Trophoblast cell (in vitro differentiated cells and primary cell): ENCODE data around the gene NUB1.

ENCODE experiments used
- DNase-seq, 2 donors: peaks; one replicate each; pipeline ENCODE4 v3.0.0-alpha.2; 2016
- H2AFZ ChIP-seq: 2 replicates; pipeline ENCODE4 v1.6.1; 2013; ENCODE audit warnings: low read length, moderate library complexity, mild to moderate bottlenecking; ENCODE audit not compliant: insufficient read depth, poor library complexity
- H2AK5ac ChIP-seq: 2 replicates; pipeline ENCODE4 v1.6.1; 2013; ENCODE audit warnings: mild to moderate bottlenecking, low read length
- H2BK120ac ChIP-seq: 2 replicates; pipeline ENCODE4 v1.6.1; 2013; ENCODE audit warnings: low read length, mild to moderate bottlenecking, moderate library complexity; ENCODE audit not compliant: insufficient read depth, poor library complexity
- H2BK12ac ChIP-seq: 2 replicates; pipeline ENCODE4 v1.6.1; 2013; ENCODE audit warnings: mild to moderate bottlenecking, low read length, moderate library complexity
- H2BK5ac ChIP-seq: 2 replicates; pipeline ENCODE4 v1.6.1; 2013; ENCODE audit warnings: low read length, low read depth, moderate library complexity, mild to moderate bottlenecking; ENCODE audit not compliant: poor library complexity
- H3K14ac ChIP-seq: 2 replicates; pipeline ENCODE4 v1.6.1; 2013; ENCODE audit warnings: mild to moderate bottlenecking, low read length
- H3K18ac ChIP-seq: 2 replicates; pipeline ENCODE4 v1.6.1; 2013; ENCODE audit warnings: mild to moderate bottlenecking, low read length
- H3K23ac ChIP-seq: 2 replicates; pipeline ENCODE4 v1.6.1; 2013; ENCODE audit warnings: low read length
- H3K27ac ChIP-seq: 2 replicates; pipeline ENCODE4 v1.5.1; 2013; ENCODE audit warnings: low read depth, mild to moderate bottlenecking, inconsistent platforms, low read length, moderate library complexity
- H3K27me3 ChIP-seq: 2 replicates; pipeline ENCODE4 v1.6.1; 2013; ENCODE audit warnings: inconsistent platforms, mild to moderate bottlenecking, low read length, moderate library complexity; ENCODE audit not compliant: insufficient read depth
- H3K36me3 ChIP-seq, 2 experiments: 1 replicate in 1 of 2; 2 replicates in 1 of 2; pipeline ENCODE4 v1.6.1; 2013; ENCODE audit warnings: low read length in 2 of 2, mild to moderate bottlenecking in 2 of 2, moderate library complexity in 1 of 2; ENCODE audit not compliant: insufficient read depth in 2 of 2, control insufficient read depth in 1 of 2
- H3K4ac ChIP-seq: 2 replicates; pipeline ENCODE4 v1.6.1; 2013; ENCODE audit warnings: low read depth, mild to moderate bottlenecking, low read length, moderate library complexity
- H3K4me1 ChIP-seq, 2 experiments: 1 replicate in 1 of 2; 2 replicates in 1 of 2; pipeline ENCODE4 v1.6.1; 2013; ENCODE audit warnings: low read length in 2 of 2, mild to moderate bottlenecking in 2 of 2, moderate library complexity in 1 of 2; ENCODE audit not compliant: insufficient read depth in 2 of 2, control insufficient read depth in 1 of 2
- H3K4me2 ChIP-seq: 2 replicates; pipeline ENCODE4 v1.6.1; 2013; ENCODE audit warnings: inconsistent platforms, mild to moderate bottlenecking, low read length, moderate library complexity
- H3K4me3 ChIP-seq: 2 replicates; pipeline ENCODE4 v1.5.1; 2013; ENCODE audit warnings: mild to moderate bottlenecking, low read depth, low read length, inconsistent platforms
- H3K79me1 ChIP-seq: one replicate; pipeline ENCODE4 v1.6.1; 2013; ENCODE audit warnings: low read length
- H3K79me2 ChIP-seq: 2 replicates; pipeline ENCODE4 v1.6.1; 2013; ENCODE audit warnings: low read length, mild to moderate bottlenecking; ENCODE audit not compliant: control insufficient read depth, insufficient read depth, poor library complexity
- H3K9ac ChIP-seq: 2 replicates; pipeline ENCODE4 v1.6.1; 2013; ENCODE audit warnings: mild to moderate bottlenecking, low read length
- H3K9me3 ChIP-seq: 2 replicates; pipeline ENCODE4 v1.6.1; 2013; ENCODE audit warnings: low read depth, mild to moderate bottlenecking, control low read depth, inconsistent platforms, low read length; ENCODE audit not compliant: insufficient read depth
- H4K12ac ChIP-seq: 2 replicates; pipeline ENCODE4 v1.6.1; 2013; ENCODE audit warnings: low read depth, mild to moderate bottlenecking, low read length, moderate library complexity
- H4K8ac ChIP-seq: 2 replicates; pipeline ENCODE4 v1.6.1; 2013; ENCODE audit warnings: low read depth, mild to moderate bottlenecking, low read length, moderate library complexity
- H4K91ac ChIP-seq: one replicate; pipeline ENCODE4 v1.6.1; 2013; ENCODE audit warnings: low read depth, mild to moderate bottlenecking, low read length, moderate library complexity
- WGBS: extraction: QIAGEN DNeasy Blood & Tissue Kit; methylation state at CpG from one replicate; pipeline ENCODE4 v1.1.7; 2013; ENCODE audit warnings: missing lambda C conversion rate; ENCODE audit not compliant: insufficient read length, insufficient coverage; ENCODE audit errors: extremely low coverage; 5-methylcytosine and 5-hydroxymethylcytosine counted together

Gene NUB1

GRCh38 chr7:151349507-151349853, 7.9 kb downstream of the NUB1 start:
- Histone ChIP-seq H2BK120ac (no peak overlapping the region), H3K9me3 (no peaks in the 10 kb centered on the region), H4K8ac (no peak overlapping the region), H3K27me3 (no peaks in the 10 kb centered on the region), H2BK12ac (no peak overlapping the region), H3K4me1 (no peaks in the 10 kb centered on the region), H4K12ac (no peak overlapping the region), H3K79me2 (no peaks in the 10 kb centered on the region), H3K9ac (no peak overlapping the region), H3K23ac (no peak overlapping the region), H3K4ac (no peak overlapping the region), H2AK5ac (no peak overlapping the region), H3K18ac (no peak overlapping the region), H3K27ac (no peak overlapping the region), H3K14ac (no peak overlapping the region), H2BK5ac (no peak overlapping the region), H3K4me2 (no peak overlapping the region), H4K91ac (no peak overlapping the region), H3K79me1 (no peaks in the 10 kb centered on the region), H3K36me3 (peaks cover 16 to 36% of the 10 kb centered on the region in 2 experiments), H3K4me3 (no peak overlapping the region), H2AFZ (no peak overlapping the region)
- WGBS, result no CpG with 5 or more reads among the region's 5 CpGs
- DNase-seq, result no peak

- Histone ChIP-seq H3K23ac (no peak overlapping the region), H3K4me3 (no peak overlapping the region), H4K8ac (no peak overlapping the region), H3K14ac (no peak overlapping the region), H2BK120ac (no peak overlapping the region), H3K9me3 (no peaks in the 10 kb centered on the region), H4K91ac (no peak overlapping the region), H3K4me1 (no peaks in the 10 kb centered on the region), H3K9ac (no peak overlapping the region), H3K36me3 (peaks cover 18 to 43% of the 10 kb centered on the region in 2 experiments), H3K18ac (no peak overlapping the region), H2BK5ac (no peak overlapping the region), H3K27ac (no peak overlapping the region), H3K27me3 (no peaks in the 10 kb centered on the region), H3K4ac (no peak overlapping the region), H3K79me2 (no peaks in the 10 kb centered on the region), H2AFZ (no peak overlapping the region), H4K12ac (no peak overlapping the region), H2AK5ac (no peak overlapping the region), H3K4me2 (no peak overlapping the region), H3K79me1 (no peaks in the 10 kb centered on the region), H2BK12ac (no peak overlapping the region)
- WGBS, result no CpG with 5 or more reads among the region's 8 CpGs
- DNase-seq, result peak in 1 of 2 donors; percentile 28
Observed at GRCh38 chr7:151351027-151351426, 9.4 kb downstream of the NUB1 start.

GRCh38 chr7:151351967-151352366, 10.4 kb downstream of the NUB1 start:
- no peak overlapping the region for H4K91ac ChIP-seq
- no peak overlapping the region for H3K14ac ChIP-seq
- no peak overlapping the region for H3K9ac ChIP-seq
- no peak overlapping the region for H3K4me3 ChIP-seq
- peaks cover 20 to 46% of the 10 kb centered on the region in 2 experiments for H3K36me3 ChIP-seq
- no CpG with 5 or more reads among the region's 6 CpGs for WGBS
- H2BK5ac ChIP-seq, result no peak overlapping the region
- H3K79me2 ChIP-seq, result no peaks in the 10 kb centered on the region
- H3K4me2 ChIP-seq, result no peak overlapping the region
- H3K4ac ChIP-seq, result no peak overlapping the region
- H2AK5ac ChIP-seq, result no peak overlapping the region
- H3K18ac ChIP-seq, result no peak overlapping the region
- H4K12ac ChIP-seq, result no peak overlapping the region
- no peak overlapping the region for H2BK12ac ChIP-seq
- no peaks in the 10 kb centered on the region for H3K4me1 ChIP-seq
- H2AFZ ChIP-seq, result no peak overlapping the region
- H3K27ac ChIP-seq, result no peak overlapping the region
- no peaks in the 10 kb centered on the region for H3K27me3 ChIP-seq
- H4K8ac ChIP-seq, result no peak overlapping the region
- H3K79me1 ChIP-seq, result no peaks in the 10 kb centered on the region
- no peak overlapping the region for H3K23ac ChIP-seq
- peak in 1 of 2 donors; percentile 28 for DNase-seq
- H3K9me3 ChIP-seq, result no peaks in the 10 kb centered on the region
- H2BK120ac ChIP-seq, result no peak overlapping the region

- no peak overlapping the region for H4K12ac ChIP-seq
- no peaks in the 10 kb centered on the region for H3K79me1 ChIP-seq
- H3K4ac ChIP-seq, result no peak overlapping the region
- H3K27me3 ChIP-seq, result no peaks in the 10 kb centered on the region
- H3K14ac ChIP-seq, result no peak overlapping the region
- no peak overlapping the region for H2BK5ac ChIP-seq
- no peak overlapping the region for H3K4me3 ChIP-seq
- no peak overlapping the region for H3K4me2 ChIP-seq
- H3K36me3 ChIP-seq, result peaks cover 17 to 47% of the 10 kb centered on the region in 2 experiments
- no peak overlapping the region for H4K91ac ChIP-seq
- H2BK120ac ChIP-seq, result no peak overlapping the region
- H3K9ac ChIP-seq, result no peak overlapping the region
- H2BK12ac ChIP-seq, result no peak overlapping the region
- H2AK5ac ChIP-seq, result no peak overlapping the region
- H3K23ac ChIP-seq, result no peak overlapping the region
- no peak overlapping the region for H3K27ac ChIP-seq
- DNase-seq, result peak in 1 of 2 donors; percentile 24
- no peak overlapping the region for H2AFZ ChIP-seq
- no peaks in the 10 kb centered on the region for H3K9me3 ChIP-seq
- WGBS, result no CpG with 5 or more reads among the region's 5 CpGs
- H3K18ac ChIP-seq, result no peak overlapping the region
- H3K79me2 ChIP-seq, result no peaks in the 10 kb centered on the region
- no peaks in the 10 kb centered on the region for H3K4me1 ChIP-seq
- H4K8ac ChIP-seq, result no peak overlapping the region
Observed at GRCh38 chr7:151352512-151352911, 10.9 kb downstream of the NUB1 start.
